ENCODE measurements around the gene CCT8L2.
"Not testable (repeated sequence)": the region's sequence is repeated elsewhere in the genome, so short reads cannot be mapped to it uniquely, and the experiment has no call there.

The CCT8L2 gene

GRCh38 chr22:16592710-16593109 is at the start of gene CCT8L2:
TSS of gene CCT8L2 (minus strand) at chr22:16592810. CDS start at chr22:16592550, 260 bp downstream.
- DNase-seq (ENCODE audit: low read depth in 2 of 2) = not testable (repeated sequence)

DNA sequence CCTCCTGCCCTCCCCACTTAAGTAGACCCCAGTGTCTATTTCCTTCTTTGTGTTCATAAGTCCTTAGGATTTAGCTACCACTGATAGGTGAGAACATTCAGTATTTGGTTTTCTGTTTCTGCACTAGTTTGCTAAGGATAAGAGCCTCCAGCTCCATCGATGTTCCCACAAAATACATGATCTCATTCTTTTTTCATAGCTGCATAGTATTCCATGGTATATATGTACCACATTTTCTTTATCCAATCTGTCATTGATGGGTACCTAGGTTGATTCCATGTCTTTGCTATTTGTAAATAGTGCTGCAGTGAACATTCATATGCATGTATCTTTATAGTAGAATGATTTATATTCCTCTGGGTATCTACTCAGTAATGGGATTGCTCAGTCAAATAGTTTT is 42.8 kb upstream of the CCT8L2 start:
- DNase-seq (ENCODE audit: low read depth in 2 of 2) = not testable (repeated sequence)

GRCh38 chr22:16634092-16634491 is 41.5 kb upstream of the CCT8L2 start:
- DNase-seq (ENCODE audit: low read depth in 2 of 2) = not testable (repeated sequence)

- DNase-seq (ENCODE audit: low read depth in 2 of 2) = not testable (repeated sequence)
Observed at GRCh38 chr22:16628476-16628875, 35.9 kb upstream of the CCT8L2 start.

DNA sequence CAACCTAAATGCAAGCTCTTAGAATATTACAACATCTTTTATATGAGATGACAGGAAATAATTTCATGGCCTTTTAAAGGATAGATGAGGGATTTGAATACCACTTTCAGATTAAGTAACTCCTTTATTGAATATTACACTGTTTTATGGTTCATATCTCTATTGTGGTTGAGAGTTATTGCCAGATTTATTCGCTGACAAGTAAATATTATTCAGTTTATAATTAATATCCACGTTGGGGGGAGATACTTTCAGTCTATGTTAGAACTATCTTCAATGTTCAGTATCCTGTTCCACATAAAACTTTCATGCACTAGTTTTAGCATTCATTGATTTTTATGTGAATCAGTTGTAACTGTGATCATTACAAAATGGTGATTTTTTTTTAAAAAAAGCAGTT is 32.4 kb upstream of the CCT8L2 start:
- not testable (repeated sequence) for DNase-seq (ENCODE audit: low read depth in 2 of 2)

GRCh38 chr22:16623595-16623994 is 31.0 kb upstream of the CCT8L2 start:
- DNase-seq (ENCODE audit: low read depth in 2 of 2) = not testable (repeated sequence)

- not testable (repeated sequence) for DNase-seq (ENCODE audit: low read depth in 2 of 2)
Observed at GRCh38 chr22:16617516-16617915, 24.9 kb upstream of the CCT8L2 start.

DNA sequence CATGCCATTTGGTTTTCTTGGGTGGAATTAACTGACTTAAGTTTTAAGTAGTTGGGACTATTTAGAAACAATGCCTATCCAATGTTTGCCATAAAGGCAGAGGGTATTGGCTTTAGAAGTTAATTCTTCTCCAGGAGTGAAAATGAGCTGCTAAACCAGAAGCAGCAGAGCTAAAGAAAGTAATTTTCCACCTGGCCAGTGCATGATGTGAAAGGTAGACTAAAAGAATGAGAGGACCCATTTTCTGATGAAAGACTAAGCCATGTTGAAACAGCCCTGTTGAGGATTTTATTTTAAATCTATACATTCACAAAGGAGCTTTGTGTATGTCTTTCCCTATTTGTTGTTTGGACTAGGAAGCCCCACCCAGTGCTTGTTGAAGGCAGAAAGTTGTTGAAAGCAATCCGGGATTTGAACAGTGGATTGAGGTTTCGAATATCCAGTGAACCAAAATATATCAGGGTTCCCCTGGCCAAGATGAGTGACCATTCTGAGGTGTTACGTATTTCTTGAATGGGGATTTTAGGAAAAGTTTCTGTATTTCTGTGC is 23.9 kb upstream of the CCT8L2 start:
- not testable (repeated sequence) for DNase-seq (ENCODE audit: low read depth in 2 of 2)

DNA sequence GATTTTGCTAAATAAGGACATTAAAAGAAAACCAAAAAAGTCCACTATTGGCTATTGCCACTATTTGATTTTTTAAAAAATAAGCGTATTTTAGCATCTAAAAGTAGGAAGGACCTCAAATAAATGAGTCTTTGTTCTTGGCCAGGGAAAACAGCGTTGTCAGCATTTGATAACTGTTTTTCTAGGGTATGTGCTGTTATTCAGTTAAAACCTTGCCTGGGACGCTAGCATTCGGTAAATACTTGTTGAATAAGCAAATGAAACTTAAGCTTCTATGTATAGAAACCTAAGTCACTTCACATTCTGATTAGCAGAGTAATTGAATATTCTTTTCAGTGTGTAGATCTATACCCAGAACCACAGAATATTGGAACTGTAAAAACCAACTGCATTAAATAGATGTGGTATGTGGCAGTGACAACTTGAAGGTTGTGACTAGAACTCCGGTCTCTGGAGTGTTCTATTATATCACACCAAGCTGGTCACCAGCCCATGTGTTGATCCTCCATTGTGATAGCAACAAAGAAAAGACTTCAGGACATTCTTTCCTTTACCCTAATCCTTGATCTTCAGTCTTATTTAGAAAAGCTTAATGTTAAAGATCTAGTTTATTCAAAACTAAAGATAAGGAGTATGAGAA is 23.1 kb upstream of the CCT8L2 start:
- DNase-seq (ENCODE audit: low read depth in 2 of 2) = not testable (repeated sequence)

- no peak for DNase-seq (ENCODE audit: low read depth in 2 of 2)
Observed at GRCh38 chr22:16609548-16610261, 17.1 kb upstream of the CCT8L2 start.

DNA sequence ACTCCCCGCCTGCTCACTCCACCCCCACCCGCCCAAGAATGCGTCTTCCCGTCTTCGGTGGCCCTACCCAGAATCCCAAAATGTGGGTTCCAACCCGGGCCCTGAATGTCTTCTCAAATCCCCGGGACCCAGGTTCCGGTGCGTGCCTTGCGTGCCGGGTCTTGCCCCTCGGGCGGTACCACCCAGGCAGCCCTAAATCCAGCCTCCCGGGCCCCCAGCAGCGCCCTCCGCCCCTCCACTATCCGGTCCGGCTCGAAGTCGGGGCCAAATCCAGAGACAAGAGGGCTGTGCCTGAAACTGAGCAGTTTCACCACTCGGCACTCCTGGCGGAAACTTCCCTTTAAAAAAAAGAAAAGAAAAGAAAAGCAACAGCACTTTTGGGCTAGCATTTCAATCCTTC is 16.3 kb upstream of the CCT8L2 start:
- DNase-seq (ENCODE audit: low read depth in 2 of 2) = no peak

DNA sequence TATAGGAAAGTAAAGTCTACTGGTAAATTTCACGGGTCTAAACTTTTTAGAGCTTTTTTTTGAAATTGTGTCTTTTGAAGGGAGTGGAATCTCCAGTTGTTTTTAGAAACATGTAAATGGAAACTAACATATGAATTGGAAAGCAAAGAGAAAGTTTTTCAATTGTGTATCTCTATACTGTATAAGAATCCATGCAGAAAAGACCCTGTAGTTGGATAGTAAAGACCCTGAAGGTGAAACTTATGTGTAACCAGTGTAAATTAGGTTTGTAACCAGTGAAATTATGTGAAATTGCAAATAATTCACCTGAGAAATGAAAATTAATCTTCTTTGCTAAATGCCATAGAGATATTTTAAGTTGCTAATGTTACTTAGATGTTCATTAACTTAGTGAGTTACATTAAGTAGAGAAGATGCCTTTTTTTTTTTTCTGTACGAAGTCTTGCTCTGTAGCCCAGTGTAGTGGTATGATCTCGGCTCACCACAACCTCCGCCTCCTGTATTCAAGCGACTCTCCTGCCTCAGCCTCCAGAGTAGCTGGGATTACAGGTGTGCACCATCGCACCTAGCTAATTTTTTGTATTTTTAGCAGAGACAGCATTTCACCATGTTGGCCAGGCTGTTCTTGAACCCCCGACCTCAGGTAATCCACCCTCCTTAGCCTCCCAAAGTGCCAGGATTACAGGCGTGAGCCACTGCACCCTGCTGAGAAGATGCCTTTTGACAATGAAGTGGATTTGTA is 11.8 kb upstream of the CCT8L2 start:
- DNase-seq (ENCODE audit: low read depth in 2 of 2) = not testable (repeated sequence)

GRCh38 chr22:16603770-16604242 is 11.2 kb upstream of the CCT8L2 start:
- DNase-seq (ENCODE audit: low read depth in 2 of 2) = not testable (repeated sequence)

- DNase-seq (ENCODE audit: low read depth in 2 of 2) = no peak
Observed at GRCh38 chr22:16603448-16603768, 10.8 kb upstream of the CCT8L2 start.

- DNase-seq (ENCODE audit: low read depth in 2 of 2) = not testable (repeated sequence)
Observed at GRCh38 chr22:16602728-16603447, 10.3 kb upstream of the CCT8L2 start.

GRCh38 chr22:16602224-16602727 is 9.7 kb upstream of the CCT8L2 start:
- not testable (repeated sequence) for DNase-seq (ENCODE audit: low read depth in 2 of 2)

GRCh38 chr22:16601437-16602223 is 9.0 kb upstream of the CCT8L2 start:
- no peak for DNase-seq (ENCODE audit: low read depth in 2 of 2)

DNA sequence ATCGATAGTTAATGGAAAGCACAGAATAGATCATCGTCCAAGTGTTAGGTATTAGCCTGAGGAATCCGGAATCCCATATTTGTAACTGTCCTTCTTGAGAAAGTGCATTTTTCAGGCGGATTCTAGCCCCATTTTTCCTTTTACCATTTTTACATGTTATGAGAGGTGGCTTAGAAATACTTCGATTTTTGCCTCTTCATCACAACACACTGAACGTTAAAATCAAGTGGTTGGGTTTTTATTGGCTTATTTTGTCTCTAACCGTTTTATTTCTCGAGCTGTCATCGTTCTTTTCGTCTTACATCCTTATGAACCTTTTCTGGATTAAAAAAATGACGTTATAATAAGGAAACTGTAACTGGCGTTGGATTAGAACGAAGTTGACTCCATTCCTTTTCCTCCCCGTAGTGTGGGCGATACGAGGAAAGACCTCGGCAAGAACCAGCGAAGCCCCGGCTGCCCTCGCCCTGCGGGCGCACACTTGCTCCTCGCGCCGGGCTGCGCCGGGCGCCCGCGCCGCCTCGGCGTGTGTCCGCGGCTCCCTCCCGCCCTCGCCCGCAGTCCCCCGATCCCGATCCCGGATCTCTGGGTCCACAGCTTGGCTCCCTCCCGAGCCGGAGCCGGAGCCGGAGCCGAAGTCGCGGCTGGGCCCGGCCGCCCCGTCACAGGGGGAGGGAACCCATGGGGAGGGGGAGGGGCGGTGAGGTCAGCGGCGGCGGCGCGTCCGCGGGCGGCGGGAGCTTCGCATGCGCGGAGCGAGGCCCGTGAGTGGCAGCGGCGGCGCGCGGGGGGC is 8.2 kb upstream of the CCT8L2 start:
- peak in 1 of 2 donors; percentile 49 for DNase-seq (ENCODE audit: low read depth in 2 of 2)

GRCh38 chr22:16599648-16600047 is 7.0 kb upstream of the CCT8L2 start:
- not testable (repeated sequence) for DNase-seq (ENCODE audit: low read depth in 2 of 2)

GRCh38 chr22:16595251-16595650 is 2.6 kb upstream of the CCT8L2 start:
- not testable (repeated sequence) for DNase-seq (ENCODE audit: low read depth in 2 of 2)

All from stimulated activated CD8-positive, alpha-beta memory T cell treated with anti-CD3 and anti-CD28 coated beads, Interleukin-15, amount 100 ng/mL, for 48 hours (primary cell).